GM21360 (cell line): ENCODE data around the gene PTGFRN.

Experiments used
- ATAC-seq: cut with Tn5 transposase; IDR thresholded peaks from one replicate; pipeline ENCODE4 v1.9.1; 2021; ENCODE audit warnings: mild to moderate bottlenecking, moderate library complexity; ENCODE audit not compliant: unreplicated experiment

The PTGFRN gene

DNA sequence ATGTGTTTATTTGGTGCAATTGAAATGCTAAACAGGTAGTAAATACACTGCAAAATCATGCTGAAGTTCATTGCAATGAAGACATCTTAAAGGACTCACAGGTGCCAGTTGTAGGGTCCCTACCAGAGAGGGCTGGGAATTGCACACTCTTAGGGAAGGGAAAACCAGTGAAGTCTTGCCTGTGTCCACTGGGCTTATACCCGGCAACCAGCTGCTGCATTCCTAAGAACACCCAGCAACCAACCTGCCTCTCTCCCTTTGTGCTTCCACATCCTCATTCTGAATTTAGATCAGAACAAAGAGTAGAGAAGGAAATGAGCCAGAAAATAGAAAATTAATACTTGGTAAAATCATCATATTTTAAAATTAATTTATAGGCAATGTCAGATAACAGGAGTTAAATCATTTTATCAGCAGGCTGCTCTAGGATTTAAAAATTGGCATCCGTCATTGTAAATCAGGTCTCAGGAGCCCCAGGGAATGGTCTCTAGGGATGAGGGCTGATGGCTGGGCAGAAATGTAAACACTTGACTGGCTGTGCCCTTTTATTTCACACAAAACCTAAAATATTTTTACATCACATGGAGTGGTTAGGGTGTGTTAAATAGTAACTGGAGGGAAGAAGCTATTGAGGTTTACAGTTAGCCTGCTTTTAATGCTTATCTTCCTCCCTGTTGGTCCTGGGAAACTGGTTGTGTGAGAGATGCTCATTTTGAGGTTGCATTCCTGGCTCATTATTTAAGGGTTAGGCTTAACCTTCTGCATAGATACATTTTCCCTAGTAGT lies 31.3 kb downstream of the PTGFRN start:
- no peak for ATAC-seq

- no peak for ATAC-seq
Observed at GRCh38 chr1:116941670-116942069, 32.0 kb downstream of the PTGFRN start.

DNA sequence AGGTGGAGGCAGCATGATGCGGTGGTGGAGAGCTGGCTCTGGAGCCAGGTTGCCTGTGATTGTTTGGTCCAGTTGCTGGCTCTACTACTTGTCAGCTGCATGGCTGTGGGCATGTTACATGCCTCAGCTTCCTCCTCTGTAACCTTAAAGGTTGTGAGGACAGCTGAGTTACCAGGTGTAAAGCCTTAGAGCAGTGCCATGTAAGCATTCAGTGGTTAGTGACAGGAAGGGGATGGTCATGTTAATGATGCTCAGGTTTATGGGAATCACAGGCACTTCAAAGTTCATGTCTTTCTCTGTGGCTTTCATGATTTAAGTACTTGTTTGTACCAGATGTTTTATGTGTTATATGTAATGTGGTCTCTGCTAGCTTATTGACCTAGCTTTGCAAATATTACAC lies 32.6 kb downstream of the PTGFRN start:
- ATAC-seq = no peak

- no peak for ATAC-seq
Observed at GRCh38 chr1:116943438-116943837, 33.7 kb downstream of the PTGFRN start.

- no peak for ATAC-seq
Observed at GRCh38 chr1:116944613-116945012, 34.9 kb downstream of the PTGFRN start.

- ATAC-seq = no peak
Observed at GRCh38 chr1:116945421-116945820, 35.7 kb downstream of the PTGFRN start.

- no peak for ATAC-seq
Observed at GRCh38 chr1:116945996-116946395, 36.3 kb downstream of the PTGFRN start.

GRCh38 chr1:116947092-116947860 lies 37.6 kb downstream of the PTGFRN start:
- ATAC-seq = no peak

GRCh38 chr1:116948046-116948445 lies 38.3 kb downstream of the PTGFRN start:
- no peak for ATAC-seq

DNA sequence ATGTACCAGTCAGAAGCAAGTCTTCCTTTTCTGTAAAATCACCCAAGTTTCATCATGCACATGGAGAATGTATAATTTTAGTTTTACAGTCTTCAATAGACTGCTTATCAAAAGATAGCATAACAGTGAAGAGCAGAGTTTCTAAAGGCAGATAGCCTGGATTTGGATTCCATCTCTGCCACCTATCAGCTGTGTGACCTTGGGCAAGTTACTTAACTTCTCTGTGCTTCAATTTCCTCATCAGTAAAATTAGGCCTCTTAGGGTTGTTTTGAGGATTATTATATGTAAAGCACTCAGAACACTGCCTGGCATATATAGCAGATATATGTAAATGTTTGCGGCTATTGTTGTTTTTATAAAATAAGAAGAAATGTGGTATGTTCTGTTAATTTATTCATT lies 38.9 kb downstream of the PTGFRN start:
- ATAC-seq = no peak

DNA sequence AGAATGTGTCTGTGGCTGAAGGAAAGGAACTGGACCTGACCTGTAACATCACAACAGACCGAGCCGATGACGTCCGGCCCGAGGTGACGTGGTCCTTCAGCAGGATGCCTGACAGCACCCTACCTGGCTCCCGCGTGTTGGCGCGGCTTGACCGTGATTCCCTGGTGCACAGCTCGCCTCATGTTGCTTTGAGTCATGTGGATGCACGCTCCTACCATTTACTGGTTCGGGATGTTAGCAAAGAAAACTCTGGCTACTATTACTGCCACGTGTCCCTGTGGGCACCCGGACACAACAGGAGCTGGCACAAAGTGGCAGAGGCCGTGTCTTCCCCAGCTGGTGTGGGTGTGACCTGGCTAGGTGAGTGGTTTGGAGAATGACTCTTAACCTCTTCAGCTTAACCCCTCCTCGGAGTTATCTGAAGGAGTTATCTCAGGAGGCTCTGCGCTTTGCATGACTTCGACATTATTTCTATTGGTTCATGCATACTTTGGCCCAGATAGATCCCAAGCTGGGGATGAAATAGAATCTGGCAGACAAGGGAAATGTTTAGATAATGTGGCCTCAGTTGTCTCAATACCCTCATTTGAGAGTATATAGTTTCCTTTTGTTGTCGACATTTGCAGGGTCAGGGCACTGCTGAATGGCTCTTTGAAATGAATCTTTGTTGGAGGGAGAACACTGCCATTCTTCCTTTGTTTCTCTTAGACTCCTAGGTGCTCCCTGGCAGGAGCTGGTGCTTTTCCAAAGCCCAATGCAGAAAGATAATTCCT lies 39.7 kb downstream of the PTGFRN start:
- no peak for ATAC-seq

GRCh38 chr1:116950517-116951199 lies 40.9 kb downstream of the PTGFRN start:
- ATAC-seq = no peak

DNA sequence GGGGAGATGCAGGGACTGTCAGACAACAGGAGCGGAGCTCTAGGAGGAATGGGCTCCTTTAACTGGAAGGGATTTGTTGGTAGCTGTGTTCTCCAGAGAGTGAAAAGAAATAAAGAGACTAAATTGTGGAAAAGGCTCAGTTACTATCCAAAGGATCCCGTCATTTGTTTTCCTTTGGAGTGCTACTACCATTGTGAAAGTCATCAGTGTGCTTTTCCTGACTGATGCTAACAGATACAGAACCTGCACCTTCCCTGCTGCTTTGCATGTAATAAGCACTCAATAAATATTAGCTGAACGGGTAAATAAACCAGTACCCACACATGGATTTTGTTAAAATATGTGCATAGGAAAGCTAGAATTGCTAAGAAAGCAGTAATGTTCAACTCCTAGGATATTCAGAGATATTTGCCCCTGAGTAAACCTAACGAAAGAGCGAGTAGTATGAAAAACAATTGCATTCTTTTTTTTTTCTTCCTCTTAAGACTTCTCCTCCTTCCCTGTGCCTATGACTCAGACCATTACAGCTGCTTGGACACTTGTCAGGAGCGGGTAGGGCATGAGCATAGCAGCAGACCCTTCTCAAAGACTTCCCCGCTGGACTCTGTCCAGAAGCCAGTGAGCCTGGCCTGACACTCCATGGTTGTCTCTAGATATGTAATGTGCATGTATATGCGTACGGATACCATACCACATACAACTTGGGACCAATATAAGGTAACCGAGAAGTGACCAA lies 41.7 kb downstream of the PTGFRN start:
- no peak for ATAC-seq

DNA sequence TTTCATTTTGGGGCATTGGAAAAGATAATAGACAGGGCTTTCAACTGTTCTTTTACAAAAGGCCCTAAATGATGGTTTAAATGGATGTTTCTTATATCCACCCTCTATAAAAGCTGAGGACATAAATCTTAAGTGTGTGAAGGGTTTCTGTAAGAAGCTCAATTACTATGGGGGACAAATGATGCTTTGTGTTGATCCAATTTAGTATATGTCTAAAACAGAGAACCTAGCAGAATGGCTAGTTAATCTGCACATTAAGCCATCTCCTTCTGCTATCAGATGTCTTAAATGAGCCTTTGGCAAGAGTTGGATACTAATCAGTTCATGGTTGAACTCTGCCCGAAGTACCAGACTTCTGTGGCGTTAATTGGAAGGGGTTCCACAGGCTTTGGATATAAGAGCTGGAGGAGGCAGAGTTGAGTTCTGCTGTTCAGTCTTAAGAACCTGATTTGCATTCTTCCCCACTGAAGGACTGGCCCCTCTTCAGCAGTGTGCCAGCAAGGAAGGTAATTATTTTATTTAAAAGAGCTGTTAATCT lies 43.1 kb downstream of the PTGFRN start:
- ATAC-seq = no peak

DNA sequence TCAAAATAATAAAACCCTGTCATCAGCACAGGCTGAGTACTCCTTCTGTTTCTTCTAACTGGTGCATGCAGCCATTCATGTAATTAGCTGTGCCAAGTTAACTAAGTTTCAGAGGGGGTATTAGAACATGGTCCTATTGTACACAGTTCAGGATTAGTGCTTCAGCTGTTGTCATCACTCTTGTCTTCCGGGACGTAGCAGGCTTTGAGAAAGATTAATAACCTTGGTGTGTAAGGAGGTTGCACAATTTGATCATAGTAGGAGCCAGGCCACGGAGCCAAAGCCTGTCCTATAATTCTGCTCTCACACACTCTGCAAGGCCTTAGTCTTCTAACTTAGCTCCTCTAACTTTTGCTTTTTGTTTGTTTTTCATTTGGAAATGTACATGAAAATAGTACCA lies 44.7 kb downstream of the PTGFRN start:
- no peak for ATAC-seq

GRCh38 chr1:116956378-116956777 lies 46.7 kb downstream of the PTGFRN start:
- ATAC-seq = no peak

DNA sequence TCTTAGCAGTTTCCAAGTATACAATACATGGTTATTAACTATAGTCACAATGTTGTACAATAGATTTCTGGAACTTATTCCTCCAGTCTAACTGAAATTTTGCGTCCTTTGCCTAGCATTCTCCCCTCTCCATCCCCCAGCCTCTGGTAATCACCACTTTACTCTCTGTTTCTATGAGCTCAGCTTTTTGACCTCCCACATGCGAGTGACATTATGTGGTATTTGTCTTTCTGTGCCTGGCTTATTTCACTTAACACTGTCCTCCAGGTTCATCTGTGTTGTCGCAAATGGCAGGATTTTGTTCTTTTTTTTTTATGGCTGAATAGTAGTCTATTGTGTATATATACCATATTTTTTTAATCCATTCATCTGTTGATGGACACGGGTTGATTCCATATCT lies 47.9 kb downstream of the PTGFRN start:
- no peak for ATAC-seq

- ATAC-seq = no peak
Observed at GRCh38 chr1:116958110-116958509, 48.4 kb downstream of the PTGFRN start.

DNA sequence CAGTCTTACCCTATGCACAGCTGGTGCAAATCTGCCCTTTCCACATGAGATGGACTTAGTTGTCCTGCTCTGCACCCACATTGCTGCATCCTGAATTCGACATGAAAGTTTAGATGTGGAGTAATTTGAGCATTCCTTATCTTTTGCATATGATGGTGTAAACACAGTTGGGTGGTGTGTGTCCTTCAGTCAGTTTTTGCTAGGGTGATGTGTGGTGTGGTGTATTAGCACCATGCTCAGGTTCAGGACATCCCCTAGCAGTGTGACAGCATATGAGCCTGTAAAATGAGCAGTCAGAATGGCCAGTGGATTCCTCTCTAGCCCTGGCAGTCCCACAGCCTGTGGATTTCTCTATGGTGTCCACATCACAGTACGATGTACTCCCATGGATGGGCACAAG lies 49.3 kb downstream of the PTGFRN start:
- ATAC-seq = no peak

DNA sequence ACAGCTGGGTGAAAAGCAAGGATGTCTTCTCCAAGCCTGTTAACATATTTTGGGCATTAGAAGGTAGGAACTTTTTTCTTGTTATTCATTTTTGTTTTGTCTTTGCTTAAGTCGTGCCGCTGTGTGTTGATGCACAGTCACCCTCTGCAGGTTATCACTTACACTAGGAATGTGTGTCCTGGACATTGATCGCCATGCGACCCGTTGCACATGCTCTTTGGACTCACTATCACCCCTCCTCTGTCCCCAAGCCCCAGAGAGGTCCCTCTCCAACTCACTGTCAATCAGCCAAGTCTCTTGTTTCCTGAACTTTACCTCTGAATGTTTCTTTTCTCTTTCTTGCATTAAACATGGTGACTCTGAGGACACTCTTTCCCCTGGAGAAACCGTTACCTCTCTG lies 51.9 kb downstream of the PTGFRN start:
- no peak for ATAC-seq
